Measurements from ENCODE around the gene AKR1B1.

DNA sequence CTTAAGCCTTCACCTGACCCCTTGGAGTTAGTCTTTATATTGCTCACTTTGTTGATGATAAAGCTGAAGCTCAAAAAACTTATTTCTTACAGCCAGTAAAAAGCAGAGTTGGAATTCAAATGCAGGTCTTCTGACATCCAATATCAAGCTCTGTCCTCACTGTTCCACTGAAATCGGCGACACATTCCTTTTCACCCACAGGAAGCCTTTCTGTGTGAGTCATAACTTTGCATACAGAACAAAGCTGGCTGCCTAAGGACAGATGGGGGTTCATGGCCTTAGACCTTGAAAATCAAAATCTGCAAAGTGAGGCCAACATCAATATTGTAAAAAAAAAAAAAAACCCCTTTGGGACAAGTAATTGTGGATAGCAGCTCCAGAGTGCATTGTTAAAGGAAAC lies 21.8 kb upstream of the AKR1B1 start:
- TF ChIP-seq ZNF549 (tag by site-specific recombination; IDR thresholded peaks at IDR 0.05) (no peak), ZNF311 (tag by site-specific recombination; IDR thresholded peaks at IDR 0.05; ENCODE audit: borderline replicate concordance) (no peak), ZSCAN30 (tag by site-specific recombination; IDR thresholded peaks at IDR 0.05) (no peak), SALL2 (tag by site-specific recombination; IDR thresholded peaks at IDR 0.05; ENCODE audit: borderline replicate concordance) (no peak), ZNF558 (tag by site-specific recombination; IDR thresholded peaks at IDR 0.05) (no peak), ZNF341 (tag by site-specific recombination; IDR thresholded peaks at IDR 0.05; ENCODE audit: low read depth) (no peak)
- TF ChIP-seq, protein P1, sequence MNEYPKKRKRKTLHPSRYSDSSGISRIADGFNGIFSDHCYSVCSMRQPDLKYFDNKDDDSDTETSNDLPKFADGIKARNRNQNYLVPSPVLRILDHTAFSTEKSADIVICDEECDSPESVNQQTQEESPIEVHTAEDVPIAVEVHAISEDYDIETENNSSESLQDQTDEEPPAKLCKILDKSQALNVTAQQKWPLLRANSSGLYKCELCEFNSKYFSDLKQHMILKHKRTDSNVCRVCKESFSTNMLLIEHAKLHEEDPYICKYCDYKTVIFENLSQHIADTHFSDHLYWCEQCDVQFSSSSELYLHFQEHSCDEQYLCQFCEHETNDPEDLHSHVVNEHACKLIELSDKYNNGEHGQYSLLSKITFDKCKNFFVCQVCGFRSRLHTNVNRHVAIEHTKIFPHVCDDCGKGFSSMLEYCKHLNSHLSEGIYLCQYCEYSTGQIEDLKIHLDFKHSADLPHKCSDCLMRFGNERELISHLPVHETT (tag by site-specific recombination; IDR thresholded peaks at IDR 0.05) = no peak
- TF ChIP-seq, protein P2, sequence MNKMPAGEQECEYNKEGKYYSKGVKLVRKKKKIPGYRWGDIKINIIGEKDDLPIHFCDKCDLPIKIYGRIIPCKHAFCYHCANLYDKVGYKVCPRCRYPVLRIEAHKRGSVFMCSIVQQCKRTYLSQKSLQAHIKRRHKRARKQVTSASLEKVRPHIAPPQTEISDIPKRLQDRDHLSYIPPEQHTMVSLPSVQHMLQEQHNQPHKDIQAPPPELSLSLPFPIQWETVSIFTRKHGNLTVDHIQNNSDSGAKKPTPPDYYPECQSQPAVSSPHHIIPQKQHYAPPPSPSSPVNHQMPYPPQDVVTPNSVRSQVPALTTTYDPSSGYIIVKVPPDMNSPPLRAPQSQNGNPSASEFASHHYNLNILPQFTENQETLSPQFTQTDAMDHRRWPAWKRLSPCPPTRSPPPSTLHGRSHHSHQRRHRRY (tag by site-specific recombination; IDR thresholded peaks at IDR 0.05) = no peak
